A673 (cell line): ENCODE data around the gene MMP2.

Source experiments
- CTCF ChIP-seq: fragments of 300-800, 200-600 bp; sonication (generic); conservative IDR thresholded peaks from 2 replicates; pipeline ENCODE4 v1.5.1; 2017; ENCODE audit warnings: low read depth, mild to moderate bottlenecking, antibody characterized with exemption, low read length, moderate library complexity, mixed read lengths
- EZH2 ChIP-seq: fragments of 200-600 bp; sonication (generic); IDR thresholded peaks from 2 replicates; pipeline ENCODE4 v1.6.1; 2017; ENCODE audit warnings: borderline replicate concordance, low read depth, mild to moderate bottlenecking, mixed read lengths, antibody characterized with exemption, low read length; ENCODE audit not compliant: poor library complexity, severe bottlenecking

- no peak for TF ChIP-seq CTCF
- TF ChIP-seq EZH2 = no peak
Measured at GRCh38 chr16:55436587-55436986, 42.4 kb upstream of the MMP2 start.
